SK-N-SH treated with all-trans-retinoic acid at 6 μM for 48 hours (cell line): ENCODE results near the gene CCND1.

Experiments used
- ATAC-seq: fragments of 200-7000 bp; cut with Tn5 transposase; 3 replicates; pipeline ENCODE4 v1.9.1; 2020; ENCODE audit warnings: mild to moderate bottlenecking, moderate library complexity
- ARNTL ChIP-seq: fragments of 450-650 bp; formaldehyde crosslinking; IDR thresholded peaks from 2 replicates; pipeline ENCODE4 v1.5.0; 2020; ENCODE audit warnings: low read depth, mild to moderate bottlenecking, moderate library complexity, borderline replicate concordance
- BACH2 ChIP-seq: fragments of 250-450 bp; sonication (Bioruptor Pico); IDR thresholded peaks from 2 replicates; pipeline ENCODE4 v1.9.0; 2021; ENCODE audit warnings: mild to moderate bottlenecking, borderline replicate concordance
- CSDC2 ChIP-seq: fragments of 250-450 bp; sonication (Bioruptor Pico); IDR thresholded peaks from 2 replicates; pipeline ENCODE4 v1.5.0; 2020; ENCODE audit warnings: mild to moderate bottlenecking, moderate library complexity
- ESRRG ChIP-seq: fragments of 250-450 bp; sonication (Bioruptor Pico); IDR thresholded peaks from 2 replicates; pipeline ENCODE4 v1.6.1; 2021; ENCODE audit warnings: mild to moderate bottlenecking
- GLIS3 ChIP-seq: fragments of 250-450 bp; sonication (Bioruptor Pico); IDR thresholded peaks from 2 replicates; pipeline ENCODE4 v1.5.0; 2020; ENCODE audit warnings: mild to moderate bottlenecking, moderate library complexity
- ISL1 ChIP-seq: fragments of 250-450 bp; sonication (Bioruptor Pico); IDR thresholded peaks from 2 replicates; pipeline ENCODE4 v2.1.2; 2022; ENCODE audit warnings: mild to moderate bottlenecking, moderate library complexity
- OSR1 ChIP-seq: fragments of 250-450 bp; sonication (Bioruptor Pico); IDR thresholded peaks from 2 replicates; pipeline ENCODE4 v1.8.0; 2022; ENCODE audit warnings: moderate library complexity, mild to moderate bottlenecking, inconsistent platforms
- POU6F1 ChIP-seq: fragments of 250-450 bp; sonication (Bioruptor Pico); IDR thresholded peaks from 2 replicates; pipeline ENCODE4 v1.8.0; 2021; ENCODE audit warnings: low read depth, mild to moderate bottlenecking, moderate library complexity, borderline replicate concordance
- RARB ChIP-seq: fragments of 250-450 bp; sonication (Bioruptor Pico); IDR thresholded peaks from 2 replicates; pipeline ENCODE4 v1.8.0; 2021; ENCODE audit warnings: mild to moderate bottlenecking, moderate library complexity
- TCF4 ChIP-seq: fragments of 250-450 bp; sonication (Bioruptor Pico); IDR thresholded peaks from 2 replicates; pipeline ENCODE4 v1.8.0; 2021; ENCODE audit warnings: mild to moderate bottlenecking, moderate library complexity, borderline replicate concordance
- TOX ChIP-seq: fragments of 250-450 bp; sonication (Bioruptor Pico); IDR thresholded peaks from 2 replicates; pipeline ENCODE4 v1.8.0; 2021; ENCODE audit warnings: mild to moderate bottlenecking, moderate library complexity, borderline replicate concordance
- TSHZ2 ChIP-seq: fragments of 250-450 bp; sonication (Bioruptor Pico); IDR thresholded peaks from 2 replicates; pipeline ENCODE4 v1.5.0; 2020; ENCODE audit warnings: mild to moderate bottlenecking, moderate library complexity
- ZFP3 ChIP-seq: fragments of 250-450 bp; sonication (Bioruptor Pico); IDR thresholded peaks from 2 replicates; pipeline ENCODE4 v1.5.0; 2020; ENCODE audit warnings: mild to moderate bottlenecking, moderate library complexity
- ZFP30 ChIP-seq: fragments of 450-650 bp; formaldehyde crosslinking; IDR thresholded peaks from 2 replicates; pipeline ENCODE4 v1.5.0; 2022; ENCODE audit warnings: mild to moderate bottlenecking, moderate library complexity
- ZNF565 ChIP-seq: fragments of 450-650 bp; formaldehyde crosslinking; conservative IDR thresholded peaks from 2 replicates; pipeline ENCODE4 v1.5.0; 2020; ENCODE audit warnings: low read depth, mild to moderate bottlenecking, moderate library complexity
- ZNF8 ChIP-seq: fragments of 450-650 bp; formaldehyde crosslinking; IDR thresholded peaks from 2 replicates; pipeline ENCODE4 v1.5.0; 2020; ENCODE audit warnings: mild to moderate bottlenecking, moderate library complexity
- TF ChIP-seq, protein P1 (sequence below): fragments of 250-450 bp; sonication (Bioruptor Pico); IDR thresholded peaks from 2 replicates; pipeline ENCODE4 v1.8.0; 2020; ENCODE audit warnings: mild to moderate bottlenecking, moderate library complexity, borderline replicate concordance
- TF ChIP-seq, protein P2 (sequence below): fragments of 250-450 bp; sonication (Bioruptor Pico); IDR thresholded peaks from 2 replicates; pipeline ENCODE4 v1.5.1; 2021; ENCODE audit warnings: mild to moderate bottlenecking, moderate library complexity

The CCND1 gene

DNA sequence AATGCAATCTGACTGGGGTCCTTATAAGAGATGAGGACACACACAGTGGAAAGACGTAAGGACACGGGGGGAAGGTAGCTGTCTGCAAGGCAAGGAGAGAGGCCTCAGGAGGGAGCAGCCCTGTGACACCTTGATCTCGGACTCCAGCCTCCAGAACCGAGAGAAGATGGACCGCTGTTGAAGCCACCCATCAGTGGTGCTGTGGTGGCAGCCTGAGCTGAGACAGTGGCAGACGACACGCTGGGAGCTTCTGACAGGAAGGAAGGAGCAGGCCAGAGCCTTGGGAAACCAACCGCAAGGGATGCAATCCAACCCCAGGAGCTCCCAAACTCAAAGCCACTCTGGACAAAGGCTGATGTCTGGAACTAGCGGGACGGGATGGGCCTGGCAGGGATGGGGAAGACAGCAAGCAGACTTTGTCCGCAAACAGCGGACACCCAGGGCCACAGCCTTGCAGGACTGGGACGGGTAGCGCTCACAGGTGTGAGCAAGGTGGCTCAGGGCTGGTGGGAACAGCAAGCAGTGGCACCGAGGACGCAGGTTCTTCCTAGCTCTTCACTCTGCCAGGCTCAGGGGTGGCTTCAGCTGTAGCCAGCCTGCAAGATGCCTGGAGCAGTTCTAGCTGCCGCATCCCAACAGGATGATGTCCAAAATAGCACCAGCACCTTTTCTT is 23.3 kb downstream of the CCND1 start:
- TF ChIP-seq ZNF8 (CRISPR knock-in tag) = no peak
- no peak for TF ChIP-seq TOX (CRISPR knock-in tag)
- no peak for TF ChIP-seq GLIS3 (CRISPR knock-in tag)
- no peak for TF ChIP-seq ESRRG (CRISPR knock-in tag)
- TF ChIP-seq ISL1 (CRISPR knock-in tag) = no peak
- no peak for TF ChIP-seq POU6F1 (CRISPR knock-in tag)
- no peak for ATAC-seq

DNA sequence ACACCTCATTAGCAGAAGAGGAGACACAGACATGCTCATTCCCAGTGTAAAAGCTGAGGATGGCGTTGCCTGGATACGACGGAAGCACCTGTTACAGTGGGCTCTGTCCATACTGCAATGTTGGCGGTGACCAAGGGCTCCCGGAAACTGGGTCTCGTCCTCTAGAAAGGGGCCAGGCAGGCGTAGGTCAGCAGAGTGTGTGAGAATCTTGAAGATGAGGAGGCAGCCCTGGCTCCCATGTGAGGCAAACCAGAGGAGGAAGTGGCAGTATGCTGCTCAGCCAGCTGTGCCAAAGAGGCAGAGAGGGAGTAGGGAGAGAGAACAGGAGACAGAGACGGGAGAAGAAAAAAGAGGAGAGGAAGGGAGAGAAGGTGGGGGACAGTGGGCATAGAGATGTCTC is 23.9 kb downstream of the CCND1 start:
- TF ChIP-seq TCF4 (CRISPR knock-in tag) = no peak
- TF ChIP-seq, protein P1, sequence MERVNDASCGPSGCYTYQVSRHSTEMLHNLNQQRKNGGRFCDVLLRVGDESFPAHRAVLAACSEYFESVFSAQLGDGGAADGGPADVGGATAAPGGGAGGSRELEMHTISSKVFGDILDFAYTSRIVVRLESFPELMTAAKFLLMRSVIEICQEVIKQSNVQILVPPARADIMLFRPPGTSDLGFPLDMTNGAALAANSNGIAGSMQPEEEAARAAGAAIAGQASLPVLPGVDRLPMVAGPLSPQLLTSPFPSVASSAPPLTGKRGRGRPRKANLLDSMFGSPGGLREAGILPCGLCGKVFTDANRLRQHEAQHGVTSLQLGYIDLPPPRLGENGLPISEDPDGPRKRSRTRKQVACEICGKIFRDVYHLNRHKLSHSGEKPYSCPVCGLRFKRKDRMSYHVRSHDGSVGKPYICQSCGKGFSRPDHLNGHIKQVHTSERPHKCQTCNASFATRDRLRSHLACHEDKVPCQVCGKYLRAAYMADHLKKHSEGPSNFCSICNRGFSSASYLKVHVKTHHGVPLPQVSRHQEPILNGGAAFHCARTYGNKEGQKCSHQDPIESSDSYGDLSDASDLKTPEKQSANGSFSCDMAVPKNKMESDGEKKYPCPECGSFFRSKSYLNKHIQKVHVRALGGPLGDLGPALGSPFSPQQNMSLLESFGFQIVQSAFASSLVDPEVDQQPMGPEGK (CRISPR knock-in tag) = no peak
- TF ChIP-seq BACH2 (CRISPR knock-in tag) = no peak
- TF ChIP-seq GLIS3 (CRISPR knock-in tag) = no peak
- no peak for TF ChIP-seq ISL1 (CRISPR knock-in tag)
- TF ChIP-seq ZFP30 (CRISPR knock-in tag) = no peak
- no peak for TF ChIP-seq POU6F1 (CRISPR knock-in tag)
- TF ChIP-seq TOX (CRISPR knock-in tag) = no peak
- no peak for TF ChIP-seq TSHZ2 (CRISPR knock-in tag)
- no peak for TF ChIP-seq RARB (CRISPR knock-in tag)
- no peak for TF ChIP-seq ESRRG (CRISPR knock-in tag)
- no peak for ATAC-seq

GRCh38 chr11:69665669-69666068 is 24.7 kb downstream of the CCND1 start:
- TF ChIP-seq TCF4 (CRISPR knock-in tag) (no peak), ISL1 (CRISPR knock-in tag) (no peak), TOX (CRISPR knock-in tag) (no peak), OSR1 (CRISPR knock-in tag) (no peak), ZFP3 (CRISPR knock-in tag) (no peak), ARNTL (CRISPR knock-in tag) (no peak), ZFP30 (CRISPR knock-in tag) (no peak), GLIS3 (CRISPR knock-in tag) (no peak), ZNF565 (CRISPR knock-in tag) (no peak), CSDC2 (no peak), ESRRG (CRISPR knock-in tag) (no peak)
- TF ChIP-seq, protein P2, sequence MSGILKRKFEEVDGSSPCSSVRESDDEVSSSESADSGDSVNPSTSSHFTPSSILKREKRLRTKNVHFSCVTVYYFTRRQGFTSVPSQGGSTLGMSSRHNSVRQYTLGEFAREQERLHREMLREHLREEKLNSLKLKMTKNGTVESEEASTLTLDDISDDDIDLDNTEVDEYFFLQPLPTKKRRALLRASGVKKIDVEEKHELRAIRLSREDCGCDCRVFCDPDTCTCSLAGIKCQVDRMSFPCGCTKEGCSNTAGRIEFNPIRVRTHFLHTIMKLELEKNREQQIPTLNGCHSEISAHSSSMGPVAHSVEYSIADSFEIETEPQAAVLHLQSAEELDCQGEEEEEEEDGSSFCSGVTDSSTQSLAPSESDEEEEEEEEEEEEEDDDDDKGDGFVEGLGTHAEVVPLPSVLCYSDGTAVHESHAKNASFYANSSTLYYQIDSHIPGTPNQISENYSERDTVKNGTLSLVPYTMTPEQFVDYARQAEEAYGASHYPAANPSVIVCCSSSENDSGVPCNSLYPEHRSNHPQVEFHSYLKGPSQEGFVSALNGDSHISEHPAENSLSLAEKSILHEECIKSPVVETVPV (CRISPR knock-in tag) = no peak
- no peak for ATAC-seq
